H1 (cell line): Measurements from ENCODE around the gene BRIX1. TPM values are rescaled to one million over a fixed set of nuclear protein-coding genes. Genes with fewer than 3 reads are reported as not detected.

Experiments used
- CTCF ChIA-PET: fragments of 300-600 bp; sonication (Branson Sonifier 250); formaldehyde crosslinking; loops from one replicate; lab custom pipeline; 2021; ENCODE audit not compliant: partially characterized antibody; lab: Charles Lee
- POLR2A ChIA-PET: fragments of 300-600 bp; sonication (Branson Sonifier 250); formaldehyde crosslinking; loops from one replicate; lab custom pipeline; 2021; ENCODE audit warnings: inconsistent platforms; ENCODE audit not compliant: partially characterized antibody; lab: Charles Lee
- DNase-seq, 2 experiments: peaks; one replicate each; pipeline versions ENCODE4 v3.0.0 to v3.0.0-alpha.2; 2010 to 2022; ENCODE audit warnings: low spot score in 2 of 2, low read depth in 1 of 2, mixed read lengths in 1 of 2
- FAIRE-seq: peaks from 2 replicates; lab custom pipeline; 2011; peaks lifted over from hg19 to GRCh38; lab: Jason Lieb, UNC
- H2AFZ ChIP-seq: 2 replicates; pipeline ENCODE4 v1.8.1; 2012; ENCODE audit warnings: low read length, inconsistent platforms
- H2AK5ac ChIP-seq: 2 replicates; pipeline ENCODE4 v1.6.1; 2013; ENCODE audit warnings: low read depth, low read length
- H2BK120ac ChIP-seq: replicated peaks from 2 replicates; pipeline ENCODE3; 2013; ENCODE audit warnings: low read depth, low read length, inconsistent platforms
- H2BK12ac ChIP-seq: 2 replicates; pipeline ENCODE4 v1.6.1; 2013; ENCODE audit warnings: low read depth, low read length
- H2BK15ac ChIP-seq: 2 replicates; pipeline ENCODE4 v1.6.1; 2013; ENCODE audit warnings: low read length
- H2BK20ac ChIP-seq: 2 replicates; pipeline ENCODE4 v1.6.1; 2013; ENCODE audit warnings: low read length
- H2BK5ac ChIP-seq: 2 replicates; pipeline ENCODE4 v1.6.1; 2013; ENCODE audit warnings: low read depth, low read length
- H3K14ac ChIP-seq: 2 replicates; pipeline ENCODE4 v1.6.1; 2013; ENCODE audit warnings: inconsistent platforms; ENCODE audit not compliant: insufficient read length
- H3K18ac ChIP-seq: 2 replicates; pipeline ENCODE4 v1.6.1; 2013; ENCODE audit warnings: low read length; ENCODE audit errors: extremely low read depth
- H3K23ac ChIP-seq: 2 replicates; pipeline ENCODE4 v1.6.1; 2013; ENCODE audit warnings: inconsistent platforms; ENCODE audit not compliant: insufficient read length
- H3K23me2 ChIP-seq: 2 replicates; pipeline ENCODE4 v1.6.1; 2013; ENCODE audit warnings: low read depth, low read length
- H3K27ac ChIP-seq: 2 replicates; pipeline ENCODE4 v1.6.1; 2011; ENCODE audit warnings: low read depth, low read length, inconsistent platforms
- H3K27me3 ChIP-seq, 4 experiments: replicated peaks in 1 of 4; 1 replicate in 1 of 4; 2 replicates in 3 of 4; pipeline versions ENCODE4 v1.6.1 to v1.8.1; 2011 to 2013; ENCODE audit warnings: low read length in 3 of 4, mild to moderate bottlenecking in 3 of 4, inconsistent platforms in 2 of 4, mixed read lengths in 2 of 4, moderate library complexity in 1 of 4; ENCODE audit not compliant: control insufficient read depth in 3 of 4, insufficient read depth in 3 of 4; ENCODE audit errors: extremely low read depth in 1 of 4
- H3K36me3 ChIP-seq, 4 experiments: 2 replicates each; pipeline versions ENCODE4 v1.6.1 to v1.8.1; 2011 to 2013; ENCODE audit warnings: mild to moderate bottlenecking in 4 of 4, low read length in 3 of 4, moderate library complexity in 2 of 4, control low read depth in 1 of 4, inconsistent platforms in 1 of 4; ENCODE audit not compliant: insufficient read depth in 4 of 4, control insufficient read depth in 2 of 4
- H3K4ac ChIP-seq: replicated peaks from 2 replicates; pipeline ENCODE3; 2013; ENCODE audit warnings: low read length, low read depth, mixed read lengths, inconsistent platforms; ENCODE audit not compliant: insufficient read length
- H3K4me1 ChIP-seq, 4 experiments: replicated peaks in 1 of 4; 1 replicate in 1 of 4; 2 replicates in 3 of 4; pipeline versions ENCODE4 v1.6.1 to v1.8.1; 2011 to 2013; ENCODE audit warnings: low read length in 3 of 4, inconsistent platforms in 2 of 4, mixed read lengths in 1 of 4; ENCODE audit not compliant: insufficient read depth in 4 of 4, control insufficient read depth in 3 of 4
- H3K4me2 ChIP-seq, 2 experiments: 2 replicates each; pipeline versions ENCODE4 v1.6.1 to v1.8.1; 2011 to 2013; ENCODE audit warnings: low read depth in 2 of 2, low read length in 2 of 2, control low read depth in 1 of 2, inconsistent platforms in 1 of 2, mild to moderate bottlenecking in 1 of 2; ENCODE audit not compliant: insufficient read depth in 1 of 2
- H3K4me3 ChIP-seq, 4 experiments: fragments of 200-600, 300-600 bp in 1 of 4; sonication (generic), shearing (Covaris generic), sonication (Bioruptor Twin) in 1 of 4; 2 replicates each; pipeline versions ENCODE4 v1.5.1 to v1.8.1; 2011 to 2016; ENCODE audit warnings: low read length in 4 of 4, low read depth in 3 of 4, control low read depth in 2 of 4, inconsistent platforms in 2 of 4, mild to moderate bottlenecking in 2 of 4, mixed read lengths in 1 of 4, moderate library complexity in 1 of 4; ENCODE audit not compliant: insufficient read depth in 2 of 4; ENCODE audit errors: extremely low read depth in 1 of 4
- H3K56ac ChIP-seq: replicated peaks from 2 replicates; pipeline ENCODE3; 2013; ENCODE audit warnings: low read depth, mild to moderate bottlenecking, mixed read lengths, low read length, inconsistent platforms; ENCODE audit not compliant: insufficient read length
- H3K79me1 ChIP-seq: 2 replicates; pipeline ENCODE4 v1.6.1; 2013; ENCODE audit warnings: low read depth, low read length, control low read depth
- H3K79me2 ChIP-seq, 2 experiments: 2 replicates each; pipeline versions ENCODE4 v1.6.1 to v1.8.1; 2012 to 2013; ENCODE audit warnings: low read length in 2 of 2, mild to moderate bottlenecking in 2 of 2, inconsistent platforms in 1 of 2; ENCODE audit not compliant: insufficient read depth in 2 of 2, control insufficient read depth in 1 of 2
- H3K9ac ChIP-seq, 4 experiments: replicated peaks in 1 of 4; 1 replicate in 1 of 4; 2 replicates in 3 of 4; pipeline versions ENCODE4 v1.6.1 to v1.8.1; 2011 to 2013; ENCODE audit warnings: low read depth in 3 of 4, low read length in 3 of 4, control low read depth in 2 of 4, mild to moderate bottlenecking in 2 of 4, moderate library complexity in 2 of 4, inconsistent platforms in 1 of 4; ENCODE audit errors: extremely low read depth in 1 of 4
- H3K9me3 ChIP-seq, 2 experiments: 2 replicates each; pipeline versions ENCODE4 v1.6.1 to v1.8.1; 2012 to 2013; ENCODE audit warnings: mild to moderate bottlenecking in 2 of 2, moderate library complexity in 2 of 2, control low read depth in 1 of 2, inconsistent platforms in 1 of 2, low read depth in 1 of 2, low read length in 1 of 2, mixed read lengths in 1 of 2; ENCODE audit not compliant: insufficient read depth in 2 of 2
- H4K20me1 ChIP-seq, 2 experiments: replicated peaks in 1 of 2; 2 replicates each; pipeline versions ENCODE3 to v1.8.1; 2011 to 2013; ENCODE audit warnings: inconsistent platforms in 2 of 2, low read length in 2 of 2, mild to moderate bottlenecking in 1 of 2; ENCODE audit not compliant: insufficient read depth in 2 of 2, control insufficient read depth in 1 of 2
- H4K5ac ChIP-seq: 2 replicates; pipeline ENCODE4 v1.6.1; 2013; ENCODE audit warnings: low read length, low read depth, mixed read lengths, inconsistent platforms; ENCODE audit not compliant: insufficient read length
- H4K8ac ChIP-seq: 2 replicates; pipeline ENCODE4 v1.8.0; 2013; ENCODE audit warnings: mild to moderate bottlenecking, moderate library complexity, low read length, inconsistent platforms; ENCODE audit not compliant: insufficient read depth; ENCODE audit errors: extremely low read depth
- H4K91ac ChIP-seq: replicated peaks from 2 replicates; pipeline ENCODE3; 2013; ENCODE audit warnings: low read length, mixed read lengths, inconsistent platforms; ENCODE audit not compliant: insufficient read length
- BACH1 ChIP-seq: IDR thresholded peaks from 2 replicates; pipeline ENCODE4 v1.6.1; 2012; ENCODE audit warnings: low read length, improper control_type of control experiment
- BCL11A ChIP-seq, 2 experiments: IDR thresholded peaks; one replicate each; pipeline ENCODE4 v1.6.1; 2011; ENCODE audit warnings: low read depth in 2 of 2, low read length in 2 of 2, mild to moderate bottlenecking in 2 of 2
- CREB1 ChIP-seq: IDR thresholded peaks from 2 replicates; pipeline ENCODE4 v1.6.1; 2012; ENCODE audit warnings: inconsistent platforms
- EGR1 ChIP-seq: IDR thresholded peaks from 2 replicates; pipeline ENCODE4 v1.6.1; 2011; ENCODE audit warnings: low read depth, low read length, borderline replicate concordance
- GTF2F1 ChIP-seq: IDR thresholded peaks from 2 replicates; pipeline ENCODE4 v1.6.1; 2012; ENCODE audit warnings: low read depth, low read length, improper control_type of control experiment, borderline replicate concordance
- KDM5A ChIP-seq: fragments of 200-600 bp; IDR thresholded peaks from 2 replicates; pipeline ENCODE4 v1.7.1; 2012; ENCODE audit warnings: mild to moderate bottlenecking, low read length, inconsistent platforms, mixed read lengths
- MAFK ChIP-seq: IDR thresholded peaks from 2 replicates; pipeline ENCODE4 v1.6.1; 2012; ENCODE audit warnings: low read depth, mild to moderate bottlenecking, improper control_type of control experiment, low read length
- NANOG ChIP-seq: IDR thresholded peaks from 2 replicates; pipeline ENCODE4 v1.6.1; 2011; ENCODE audit warnings: low read length, low read depth, mild to moderate bottlenecking, inconsistent platforms; ENCODE audit not compliant: insufficient read depth, poor library complexity, severe bottlenecking
- POLR2A ChIP-seq, 2 experiments: IDR thresholded peaks; 1 replicate in 1 of 2; 2 replicates in 1 of 2; pipeline ENCODE4 v1.6.1; 2011; ENCODE audit warnings: low read depth in 2 of 2, low read length in 2 of 2, mild to moderate bottlenecking in 2 of 2; ENCODE audit errors: control extremely low read depth in 1 of 2
- RAD21 ChIP-seq, 2 experiments: IDR thresholded peaks in 1 of 2; conservative IDR thresholded peaks in 1 of 2; 2 replicates each; pipeline ENCODE4 v1.6.1; 2011; ENCODE audit warnings: low read depth in 2 of 2, low read length in 2 of 2, improper control_type of control experiment in 1 of 2, inconsistent platforms in 1 of 2, mild to moderate bottlenecking in 1 of 2, moderate library complexity in 1 of 2
- SP1 ChIP-seq: IDR thresholded peaks from 2 replicates; pipeline ENCODE4 v1.6.1; 2011; ENCODE audit warnings: low read depth, low read length
- SP4 ChIP-seq: IDR thresholded peaks from 2 replicates; pipeline ENCODE4 v1.6.1; 2012; ENCODE audit warnings: low read length, inconsistent platforms
- ZNF274 ChIP-seq: IDR thresholded peaks from 2 replicates; pipeline ENCODE4 v1.7.0; 2012; ENCODE audit warnings: low read length, borderline replicate concordance; ENCODE audit errors: extremely low read depth
- WGBS, 2 experiments: shearing (Covaris generic) in 1 of 2; methylation state at CpG; one replicate each; pipeline versions ENCODE4 v1.1.6 to v1.1.7; 2013 to 2015; ENCODE audit warnings: low lambda C conversion rate in 2 of 2, mixed read lengths in 2 of 2, inconsistent platforms in 1 of 2, low coverage in 1 of 2, missing lambda C conversion rate in 1 of 2; ENCODE audit not compliant: insufficient replicate concordance in 2 of 2, insufficient coverage in 1 of 2, insufficient read length in 1 of 2; ENCODE audit errors: extremely low coverage in 1 of 2, missing lambda C conversion rate in 1 of 2; 5-methylcytosine and 5-hydroxymethylcytosine counted together
- polyA plus RNA-seq, 7 experiments: library from polyadenylated mRNA; depleted of rRNA in 3 of 7; stranded (reverse) in 5 of 7; unstranded in 2 of 7; fragments of >200 nt in 5 of 7; fragments of 200-250 nt in 2 of 7; gene quantifications; 1 replicate in 5 of 7; 2 replicates in 1 of 7; 4 replicates in 1 of 7; pipeline versions ENCODE4 v1.2.1 to v1.2.3, GENCODE V29; 2011 to 2013; ENCODE audit warnings: missing spikeins in 2 of 7, mixed read lengths in 2 of 7
- total RNA-seq: library from RNA; stranded (reverse); fragmentation: NEBNext Ultra II Directional; extraction: Animal tissue kit (Norgen Biotek cat#: 25700); gene quantifications from 2 replicates; pipeline ENCODE4 v1.2.1, GENCODE V29; 2021
- TF ChIP-seq, protein P1 (sequence below): IDR thresholded peaks from 2 replicates; pipeline ENCODE4 v1.6.1; 2011; ENCODE audit warnings: low read depth, mild to moderate bottlenecking, low read length; ENCODE audit not compliant: insufficient read depth

The BRIX1 gene
- total and polyA plus RNA-seq, 2 of the 8 experiments (the other 6 are each of a cell fraction or from before 2014, with no cell fraction given): 26.9 to 71.7 TPM

DNA sequence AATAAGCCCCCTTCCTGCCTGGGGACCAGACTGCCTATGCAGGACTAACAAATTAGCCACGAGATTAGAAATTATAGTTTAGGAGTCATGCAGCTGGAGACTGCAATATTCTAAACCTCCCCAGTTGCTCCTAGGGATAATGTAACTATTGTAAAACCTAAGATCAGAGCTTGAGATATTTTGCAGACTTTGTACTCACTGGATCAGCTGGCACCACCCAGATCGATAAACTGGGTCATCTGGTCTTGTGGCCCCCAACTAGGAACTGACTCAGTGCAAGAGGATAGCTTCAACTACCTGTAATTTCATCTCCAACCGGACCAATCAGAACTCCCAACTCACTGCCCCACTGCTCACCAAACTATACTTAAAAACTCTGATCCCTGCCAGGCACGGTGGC lies 52.0 kb downstream of the BRIX1 start:
- Histone ChIP-seq H3K18ac (no peak overlapping the region), H3K9me3 (no peaks in the 10 kb centered on the region), H3K23me2 (no peaks in the 10 kb centered on the region), H3K14ac (no peak overlapping the region), H4K91ac (no peak overlapping the region), H3K36me3 (no peaks in the 10 kb centered on the region), H3K4me3 (no peak overlapping the region), H2BK5ac (no peak overlapping the region), H3K9ac (no peak overlapping the region), H4K5ac (no peak overlapping the region), H3K79me1 (no peaks in the 10 kb centered on the region), H3K4ac (no peak overlapping the region), H3K79me2 (no peaks in the 10 kb centered on the region), H3K27me3 (no peaks in the 10 kb centered on the region), H2BK12ac (no peak overlapping the region), H2BK120ac (no peak overlapping the region), H4K8ac (no peak overlapping the region), H2AFZ (no peak overlapping the region), H2BK20ac (no peak overlapping the region), H2BK15ac (no peak overlapping the region), H4K20me1 (no peaks in the 10 kb centered on the region), H3K56ac (no peak overlapping the region), H2AK5ac (no peak overlapping the region), H3K23ac (no peak overlapping the region), H3K4me2 (no peak overlapping the region), H3K4me1 (no peaks in the 10 kb centered on the region), H3K27ac (no peak overlapping the region)
- ChIA-PET POLR2A (no interaction called here), CTCF (interaction anchor here (1.1 to 2.4 kb wide), 3 partner anchors 10 to 35 kb away, joined by 4 to 12 read pairs (median 11); no protein-coding TSS in a partner anchor)
- DNase-seq (no peak), FAIRE-seq (no peak)
- 85% methylated on average over 4 of the region's 4 CpGs; no CpG with 5 or more reads in 1 of the 2 experiments for WGBS, 2 experiments
- TF ChIP-seq SP4 (no peak), ZNF274 (no peak), BACH1 (no peak), CREB1 (no peak), GTF2F1 (no peak), KDM5A (no peak), MAFK (no peak), RAD21 (IDR thresholded peaks at IDR 0.05 in 1 of 2, conservative IDR thresholded peaks at IDR 0.05 in 1 of 2; ENCODE audit: low read depth in 2 of 2, low read length in 2 of 2) (no peak), NANOG (no peak), EGR1 (no peak), POLR2A (IDR thresholded peaks at IDR 0.05; ENCODE audit: control extremely low read depth in 1 of 2, low read depth in 2 of 2, low read length in 2 of 2) (no peak), SP1 (no peak), BCL11A (IDR thresholded peaks at IDR 0.05; ENCODE audit: low read depth in 2 of 2, low read length in 2 of 2) (no peak)
- TF ChIP-seq, protein P1, sequence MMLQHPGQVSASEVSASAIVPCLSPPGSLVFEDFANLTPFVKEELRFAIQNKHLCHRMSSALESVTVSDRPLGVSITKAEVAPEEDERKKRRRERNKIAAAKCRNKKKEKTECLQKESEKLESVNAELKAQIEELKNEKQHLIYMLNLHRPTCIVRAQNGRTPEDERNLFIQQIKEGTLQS: no peak
